Heart left ventricle (tissue), 16 donors: ENCODE measurements around the gene TMEM130. TPM values are rescaled to one million over a fixed set of nuclear protein-coding genes. Genes with fewer than 3 reads are reported as not detected.

Source experiments
- ATAC-seq, 4 donors: fragments of 200-7000 bp; cut with Tn5 transposase; one replicate each; pipeline ENCODE4 v1.9.1; 2020 to 2022; ENCODE audit warnings: moderate library complexity in 4 of 4, mild to moderate bottlenecking in 3 of 4, moderate number of reproducible peaks in 1 of 4
- DNase-seq, 5 donors: peaks; one replicate each; pipeline ENCODE4 v3.0.0-alpha.2; 2020
- H3K27ac ChIP-seq, 12 donors: fragments of 200-600 bp; sonication (generic) in 4 of 12; one replicate each; pipeline versions ENCODE4 v1.5.0 to v1.8.0; 2016 to 2022; ENCODE audit warnings: mild to moderate bottlenecking in 2 of 12
- H3K27me3 ChIP-seq, 9 donors: fragments of 200-600 bp; sonication (generic) in 2 of 9; one replicate each; pipeline versions ENCODE4 v1.5.1 to v1.8.0; 2016 to 2022; ENCODE audit warnings: mild to moderate bottlenecking in 3 of 9
- H3K36me3 ChIP-seq, 9 donors: fragments of 200-600 bp; sonication (generic) in 2 of 9; one replicate each; pipeline versions ENCODE4 v1.5.0 to v1.8.0; 2018 to 2022; ENCODE audit warnings: mild to moderate bottlenecking in 2 of 9
- H3K4me1 ChIP-seq, 12 donors: fragments of 200-600 bp; sonication (generic) in 4 of 12; one replicate each; pipeline versions ENCODE4 v1.5.0 to v1.8.0; 2016 to 2022; ENCODE audit warnings: mild to moderate bottlenecking in 3 of 12
- H3K4me3 ChIP-seq, 12 donors: fragments of 200-600 bp; sonication (generic) in 4 of 12; one replicate each; pipeline versions ENCODE4 v1.5.0 to v1.8.0; 2017 to 2022; ENCODE audit warnings: mild to moderate bottlenecking in 9 of 12, moderate library complexity in 4 of 12
- H3K9me3 ChIP-seq, 12 donors: fragments of 200-600 bp; sonication (generic) in 4 of 12; one replicate each; pipeline versions ENCODE4 v1.5.0 to v1.8.0; 2016 to 2022; ENCODE audit warnings: mild to moderate bottlenecking in 1 of 12
- CTCF ChIP-seq, 12 donors: fragments of 200-600 bp; sonication (generic) in 4 of 12; IDR thresholded peaks; one replicate each; pipeline versions ENCODE4 v1.5.0 to v1.8.0; 2018 to 2022; ENCODE audit warnings: antibody characterized with exemption in 12 of 12, mild to moderate bottlenecking in 5 of 12
- POLR2A ChIP-seq, 2 donors: fragments of 450-650 bp; IDR thresholded peaks; one replicate each; pipeline ENCODE4 v1.6.1; 2017; ENCODE audit warnings: antibody characterized with exemption in 2 of 2, mild to moderate bottlenecking in 2 of 2, moderate library complexity in 2 of 2
- WGBS, 4 donors: extraction: QIAGEN DNeasy Blood & Tissue Kit in 2 of 4; methylation state at CpG; one replicate each; pipeline versions ENCODE4 v1.1.5 to v1.1.7; 2013 to 2018; 5-methylcytosine and 5-hydroxymethylcytosine counted together
- intact Hi-C, 10 donors: fragments of 100-400 bp; cut with DNase I; formaldehyde crosslinking; loops; one replicate each; pipeline versions ENCODE4 v1.11.1 to v1.14.2; 2022
- polyA plus RNA-seq, 2 donors: library from polyadenylated mRNA; stranded (reverse); fragments of 200-250 nt; gene quantifications; one replicate each; pipeline ENCODE4 v1.2.3, GENCODE V29; 2013
- total RNA-seq, 9 donors: library from RNA; depleted of rRNA in 2 of 9; stranded (reverse); fragments of >200 nt in 2 of 9; fragmentation: NEBNext Ultra II Directional in 3 of 9; extraction: Animal tissue kit (Norgen Biotek cat#: 25700) in 3 of 9; gene quantifications; one replicate each; pipeline versions ENCODE4 v1.1.0 to v1.2.4, GENCODE V29; 2016 to 2023
- donor health status: ischemic (EF 13 %, LVEDD 7.1; RV severe dilation, severe dysfunction).
- donor health status: healthy with polysubstance abuse.
- donor health status: DM: no; HTN: yes; CAD: no.
- donor health status: DM: no; HTN: no; CAD: no.
- donor health status: ischemic (EF 25% LVEDD 6.9; RV normal size, moderate dysfunction).
- donor health status: ischemic (EF 25% LVEDD 5.7; RV mildly dilated, moderate dysfunction).
- donor health status: healthy.
- donor health status: DM: yes; HTN: yes; CAD: no.
- donor health status: ischemic (EF 35%, LVEDD 5.7; RV mildly dilated, moderate dysfunction).
- donor health status: nonischemic (EF 11% LVEDD 7.7; RV severe dilation, severe dysfunction).
- donor health status: DM: yes; HTN: yes; CAD: no.
- donor health status: PGD.
- donor health status: ischemic (EF 29% LVEDD 5.4; RV normal size, mild dysfunction).
- donor health status: nonischemic (EF 23%, LVEDD 6.1; RV moderate dilation, normal function).

Gene TMEM130
- total and polyA plus RNA-seq, 11 donors: 0.11 to 0.77 (median 0.20) TPM; not detected in 7

- H3K27ac ChIP-seq: no peak overlapping the region
- H3K4me3 ChIP-seq: no peak overlapping the region
- DNase-seq: no peak
- H3K36me3 ChIP-seq: no peaks in the 10 kb centered on the region
- 79 to 100% (median 92%) methylated on average over 1 of the region's 1 CpG for WGBS, 4 donors
- H3K27me3 ChIP-seq: no peaks in the 10 kb centered on the region
- no peaks in the 10 kb centered on the region for H3K9me3 ChIP-seq
- no peak for ATAC-seq
- TF ChIP-seq POLR2A (IDR thresholded peaks at IDR 0.05) (no peak), CTCF (IDR thresholded peaks at IDR 0.05) (no peak)
- intact Hi-C loops: no loop called here
- peaks cover 0 to 18% (median 5%) of the 10 kb centered on the region in 12 donors for H3K4me1 ChIP-seq
Measured at GRCh38 chr7:98821348-98821747, 48.5 kb downstream of the TMEM130 start.

GRCh38 chr7:98816967-98817710 is 52.7 kb downstream of the TMEM130 start:
- 69 to 85% (median 85%) methylated on average over 3 of the region's 3 CpGs for WGBS, 4 donors
- ATAC-seq (no peak), DNase-seq (no peak)
- Histone ChIP-seq H3K27ac (peak overlapping the region in 11 of 12 donors; percentile 43 to 89 (median 75)), H3K27me3 (no peaks in the 10 kb centered on the region), H3K4me1 (peaks cover 0 to 15% (median 2%) of the 10 kb centered on the region in 12 donors), H3K4me3 (no peak overlapping the region), H3K9me3 (no peaks in the 10 kb centered on the region), H3K36me3 (no peaks in the 10 kb centered on the region)
- TF ChIP-seq POLR2A (IDR thresholded peaks at IDR 0.05) (no peak), CTCF (IDR thresholded peaks at IDR 0.05) (no peak)
- intact Hi-C loops: no loop called here

- no peaks in the 10 kb centered on the region for H3K36me3 ChIP-seq
- H3K4me3 ChIP-seq: no peak overlapping the region
- peak; percentile 96 to 98 (median 97) for ATAC-seq
- H3K4me1 ChIP-seq: peaks cover 0 to 15% (median 2%) of the 10 kb centered on the region in 12 donors
- no peak for TF ChIP-seq POLR2A (IDR thresholded peaks at IDR 0.05)
- TF ChIP-seq CTCF (IDR thresholded peaks at IDR 0.05): no peak
- H3K27ac ChIP-seq: peak overlapping the region; percentile 42 to 89 (median 75)
- H3K27me3 ChIP-seq: no peaks in the 10 kb centered on the region
- intact Hi-C loops: no loop called here
- 22 to 44% (median 39%) methylated on average over 4 of the region's 4 CpGs for WGBS, 4 donors
- peak in 4 of 5 donors; percentile 66 to 86 (median 76) for DNase-seq
- no peaks in the 10 kb centered on the region for H3K9me3 ChIP-seq
Measured at GRCh38 chr7:98816241-98816640, 53.6 kb downstream of the TMEM130 start.

DNA sequence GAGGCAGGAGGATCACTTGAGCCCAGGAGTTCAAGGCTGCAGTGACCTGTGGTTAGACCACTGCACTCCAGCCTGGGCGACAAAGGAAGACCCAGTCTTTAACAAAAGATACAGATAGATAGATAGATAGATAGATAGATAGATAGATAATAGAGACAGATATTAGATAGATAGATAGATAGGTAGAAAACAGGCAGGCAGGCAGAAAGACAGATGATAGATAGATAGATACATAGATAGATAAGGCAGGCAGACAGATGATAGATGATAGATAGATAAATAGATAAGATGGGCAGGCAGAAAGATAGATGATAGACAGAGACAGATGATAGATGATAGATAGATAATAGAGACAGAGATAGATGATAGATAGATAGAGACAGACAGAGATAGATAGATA is 54.5 kb downstream of the TMEM130 start:
- Histone ChIP-seq H3K36me3 (no peaks in the 10 kb centered on the region), H3K9me3 (no peaks in the 10 kb centered on the region), H3K27me3 (no peaks in the 10 kb centered on the region), H3K4me3 (no peak overlapping the region), H3K4me1 (peaks cover 0 to 15% (median 2%) of the 10 kb centered on the region in 12 donors), H3K27ac (peak overlapping the region in 2 of 12 donors; percentile 81 to 86)
- ATAC-seq (no peak), DNase-seq (no peak)
- intact Hi-C loops: no loop called here
- no peak for TF ChIP-seq POLR2A (IDR thresholded peaks at IDR 0.05)
- TF ChIP-seq CTCF (IDR thresholded peaks at IDR 0.05): no peak
- WGBS, 4 donors: 70 to 90% (median 80%) methylated on average over 1 of the region's 1 CpG
